CD4-positive, alpha-beta T cell treated with Interleukin-1 beta for 1 hour (primary cell): ENCODE measurements around the gene ST8SIA2.

ENCODE experiments used
- DNase-seq, 2 donors: peaks; one replicate each; pipeline ENCODE4 v3.0.0-alpha.2; 2020 to 2022

The ST8SIA2 gene

DNA sequence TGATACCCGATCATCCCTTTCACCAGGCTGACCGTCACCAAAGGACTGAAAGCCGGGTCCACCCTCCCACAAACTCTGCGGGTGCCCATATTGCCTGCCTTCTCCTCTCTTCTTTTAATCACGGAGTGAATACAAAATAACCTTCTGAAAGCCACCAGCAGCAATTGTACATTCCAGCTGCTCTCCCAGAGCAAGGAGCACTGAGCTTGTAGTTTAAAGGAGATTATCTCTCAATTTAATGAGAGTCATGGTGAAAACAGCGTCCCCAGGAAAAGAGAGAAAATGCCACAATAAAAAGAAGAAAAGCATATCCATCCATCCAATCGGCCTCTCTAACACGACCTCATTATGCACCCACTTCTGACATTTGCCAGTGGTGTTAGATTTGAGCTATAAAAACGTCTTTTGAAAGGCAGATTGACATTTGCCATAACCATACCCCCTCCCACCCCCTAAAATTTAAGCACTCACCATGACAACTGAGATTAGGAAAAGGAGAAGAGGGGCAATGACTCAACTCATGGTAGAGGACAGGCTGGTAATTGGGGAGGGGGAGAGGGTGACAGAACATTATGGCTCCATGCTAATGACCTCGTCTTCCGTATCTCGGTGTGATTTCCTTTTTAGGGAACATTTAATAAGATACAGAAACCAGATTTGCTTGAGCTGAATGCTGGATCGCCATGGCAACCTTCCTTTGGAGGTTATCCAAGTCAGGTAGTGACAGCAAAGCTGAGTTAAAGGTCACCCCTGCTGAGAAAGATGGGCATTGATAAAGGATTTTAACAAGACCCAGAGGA lies 106.2 kb downstream of the ST8SIA2 start:
- DNase-seq: no peak

DNA sequence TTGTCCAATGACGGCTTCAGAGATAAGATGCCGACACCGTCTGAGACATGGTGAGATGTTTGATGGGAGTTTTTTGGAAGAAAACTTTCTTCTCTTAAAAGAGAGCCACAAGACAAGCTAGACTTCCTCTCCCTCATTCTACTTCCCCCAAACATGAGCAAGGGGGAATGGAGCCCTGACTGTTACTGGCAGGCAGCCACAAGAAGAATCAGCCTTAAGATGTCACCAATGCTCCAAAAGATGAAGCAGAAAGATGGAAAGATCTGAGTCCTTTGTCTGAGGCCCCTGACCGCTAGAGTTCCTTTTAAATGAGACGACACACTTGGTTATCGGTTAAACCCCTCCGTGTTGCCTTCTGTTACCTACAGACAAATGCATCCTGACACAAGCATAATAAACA lies 108.7 kb downstream of the ST8SIA2 start:
- DNase-seq: no peak

GRCh38 chr15:92502930-92503857 lies 109.5 kb downstream of the ST8SIA2 start:
- DNase-seq: no peak

- no peak for DNase-seq
Observed at GRCh38 chr15:92503889-92504288, 110.2 kb downstream of the ST8SIA2 start.

DNA sequence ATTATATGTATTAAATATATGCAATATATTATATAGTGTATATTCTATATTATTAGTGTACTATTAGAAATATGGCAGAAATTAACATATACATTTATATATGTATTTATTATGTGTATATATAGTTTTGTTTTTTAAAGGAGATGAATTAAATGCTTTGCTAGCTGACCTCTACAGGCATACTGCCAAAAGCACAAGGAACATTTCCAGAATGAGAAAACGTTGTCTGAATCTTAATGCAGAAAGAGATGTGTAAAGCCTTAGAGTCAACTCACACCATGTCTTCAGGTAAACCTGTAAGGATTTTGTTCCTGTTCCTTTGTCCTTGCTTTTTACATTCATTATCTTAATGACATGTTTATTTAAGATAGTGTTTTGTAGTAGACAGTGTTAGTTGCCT lies 111.9 kb downstream of the ST8SIA2 start:
- no peak for DNase-seq

GRCh38 chr15:92506506-92506905 lies 112.8 kb downstream of the ST8SIA2 start:
- no peak for DNase-seq

- DNase-seq: no peak
Observed at GRCh38 chr15:92510163-92510882, 116.6 kb downstream of the ST8SIA2 start.
